MM.1S (cell line): Measurements from ENCODE around the gene TSPAN5.
"Not testable (repeated sequence)": the region's sequence is repeated elsewhere in the genome, so short reads cannot be mapped to it uniquely, and the experiment has no call there.

Source experiments
- DNase-seq: peaks from one replicate; pipeline ENCODE4 v3.0.0-alpha.2; 2015
- H2AFZ ChIP-seq: fragments of 300-600 bp; sonication (generic); 2 replicates; pipeline ENCODE4 v1.6.0; 2016; ENCODE audit warnings: antibody characterized with exemption, low read length
- H3F3A ChIP-seq: fragments of 300-600 bp; sonication (generic); 2 replicates; pipeline ENCODE4 v1.6.1; 2016; ENCODE audit warnings: mild to moderate bottlenecking, antibody characterized with exemption, low read length, moderate library complexity, mixed read lengths; ENCODE audit not compliant: insufficient read depth
- H3K27ac ChIP-seq: fragments of 300-600 bp; sonication (generic); 2 replicates; pipeline ENCODE4 v1.5.1; 2016; ENCODE audit warnings: mild to moderate bottlenecking, low read length
- H3K27me3 ChIP-seq: fragments of 300-600 bp; sonication (generic); replicated peaks from 2 replicates; pipeline ENCODE4 v1.6.0; 2016; ENCODE audit warnings: low read length; ENCODE audit not compliant: insufficient read depth
- H3K36me3 ChIP-seq: fragments of 300-600 bp; sonication (generic); replicated peaks from 2 replicates; pipeline ENCODE4 v1.6.1; 2016; ENCODE audit warnings: mild to moderate bottlenecking, low read length, mixed read lengths; ENCODE audit not compliant: insufficient read depth
- H3K4me1 ChIP-seq: fragments of 300-600 bp; sonication (generic); 2 replicates; pipeline ENCODE4 v1.6.1; 2016; ENCODE audit warnings: low read length, mixed read lengths
- H3K4me2 ChIP-seq: fragments of 300-600 bp; sonication (generic); 2 replicates; pipeline ENCODE4 v1.6.0; 2016; ENCODE audit warnings: low read depth, low read length
- H3K4me3 ChIP-seq: fragments of 300-600 bp; sonication (generic); 2 replicates; pipeline ENCODE4 v1.5.1; 2016; ENCODE audit warnings: low read length, mixed read lengths
- H3K79me2 ChIP-seq: fragments of 300-600 bp; sonication (generic); 2 replicates; pipeline ENCODE4 v1.6.1; 2016; ENCODE audit warnings: mixed run types, low read length, mixed read lengths
- H3K9ac ChIP-seq: fragments of 300-600 bp; sonication (generic); 2 replicates; pipeline ENCODE4 v1.6.1; 2016; ENCODE audit warnings: low read length, mixed read lengths
- H3K9me2 ChIP-seq: fragments of 300-600 bp; sonication (generic); replicated peaks from 2 replicates; pipeline ENCODE4 v1.6.1; 2016; ENCODE audit warnings: mild to moderate bottlenecking, low read length, mixed read lengths; ENCODE audit not compliant: insufficient read depth
- H3K9me3 ChIP-seq: fragments of 300-600 bp; sonication (generic); replicated peaks from 2 replicates; pipeline ENCODE4 v1.6.1; 2016; ENCODE audit warnings: mild to moderate bottlenecking, low read length, mixed read lengths; ENCODE audit not compliant: insufficient read depth
- H4K20me1 ChIP-seq: fragments of 300-600 bp; sonication (generic); 2 replicates; pipeline ENCODE4 v1.6.1; 2016; ENCODE audit warnings: mild to moderate bottlenecking, low read length, moderate library complexity, mixed read lengths; ENCODE audit not compliant: insufficient read depth
- CTCF ChIP-seq: fragments of 300-600 bp; sonication (generic); IDR thresholded peaks from 2 replicates; pipeline ENCODE4 v1.5.1; 2016; ENCODE audit warnings: antibody characterized with exemption, low read length, mixed read lengths
- EZH2 ChIP-seq: fragments of 300-600 bp; sonication (generic); optimal IDR thresholded peaks from 2 replicates; pipeline ENCODE3; 2017; ENCODE audit warnings: low read depth, mild to moderate bottlenecking, antibody characterized with exemption, low read length, mixed read lengths
- EZH2phosphoT487 ChIP-seq: fragments of 300-600 bp; sonication (generic); IDR thresholded peaks from 2 replicates; pipeline ENCODE4 v1.6.1; 2018; ENCODE audit warnings: antibody characterized with exemption, low read length

The TSPAN5 gene

GRCh38 chr4:98480535-98480934 lies 177.9 kb downstream of the TSPAN5 start:
- Histone ChIP-seq H3F3A (no peaks in the 10 kb centered on the region), H3K4me1 (no peaks in the 10 kb centered on the region), H2AFZ (no peak overlapping the region), H3K9ac (no peak overlapping the region), H3K4me2 (no peak overlapping the region), H4K20me1 (no peaks in the 10 kb centered on the region), H3K9me3 (no peaks in the 10 kb centered on the region), H3K27ac (no peak overlapping the region), H3K79me2 (no peaks in the 10 kb centered on the region), H3K36me3 (no peaks in the 10 kb centered on the region), H3K9me2 (no peaks in the 10 kb centered on the region), H3K27me3 (no peaks in the 10 kb centered on the region), H3K4me3 (no peak overlapping the region)
- TF ChIP-seq CTCF (no peak), EZH2phosphoT487 (no peak), EZH2 (no peak)
- DNase-seq, result no peak

GRCh38 chr4:98479590-98479989 lies 178.8 kb downstream of the TSPAN5 start:
- H3K9me2 ChIP-seq, H3F3A ChIP-seq, H3K4me2 ChIP-seq: not testable (repeated sequence)

GRCh38 chr4:98476891-98477290 lies 181.5 kb downstream of the TSPAN5 start:
- DNase-seq, result no peak
- no peak overlapping the region for H2AFZ ChIP-seq
- no peaks in the 10 kb centered on the region for H3K9me3 ChIP-seq
- no peaks in the 10 kb centered on the region for H3K36me3 ChIP-seq
- H3K27me3 ChIP-seq, result no peaks in the 10 kb centered on the region
- H3K27ac ChIP-seq, result no peak overlapping the region
- H3F3A ChIP-seq, result no peaks in the 10 kb centered on the region
- H3K9me2 ChIP-seq, result no peaks in the 10 kb centered on the region
- H3K9ac ChIP-seq, result no peak overlapping the region
- H3K79me2 ChIP-seq, result no peaks in the 10 kb centered on the region
- no peak overlapping the region for H3K4me3 ChIP-seq
- TF ChIP-seq EZH2 (no peak), CTCF (no peak), EZH2phosphoT487 (no peak)
- no peak overlapping the region for H3K4me2 ChIP-seq
- no peaks in the 10 kb centered on the region for H4K20me1 ChIP-seq
- no peaks in the 10 kb centered on the region for H3K4me1 ChIP-seq

More at GRCh38 chr4:98479590-98479989, 178.8 kb downstream of the TSPAN5 start:
- not testable (repeated sequence) for H3K79me2 ChIP-seq, H3K27me3 ChIP-seq, H3K4me1 ChIP-seq, H4K20me1 ChIP-seq, H3K27ac ChIP-seq, H3K4me3 ChIP-seq, H2AFZ ChIP-seq, DNase-seq, H3K9me3 ChIP-seq, H3K36me3 ChIP-seq, H3K9ac ChIP-seq

- TF ChIP-seq EZH2phosphoT487 (no peak), CTCF (no peak), EZH2 (no peak)
- no peaks in the 10 kb centered on the region for H3K36me3 ChIP-seq
- H3K9me3 ChIP-seq, result no peaks in the 10 kb centered on the region
- H2AFZ ChIP-seq, result no peak overlapping the region
- no peaks in the 10 kb centered on the region for H3K4me1 ChIP-seq
- H3K9me2 ChIP-seq, result no peaks in the 10 kb centered on the region
- no peaks in the 10 kb centered on the region for H3K79me2 ChIP-seq
- no peaks in the 10 kb centered on the region for H3K27me3 ChIP-seq
- H3K27ac ChIP-seq, result no peak overlapping the region
- no peak overlapping the region for H3K4me2 ChIP-seq
- no peaks in the 10 kb centered on the region for H4K20me1 ChIP-seq
- H3K9ac ChIP-seq, result no peak overlapping the region
- no peak overlapping the region for H3K4me3 ChIP-seq
- H3F3A ChIP-seq, result no peaks in the 10 kb centered on the region
- DNase-seq, result no peak
Observed at GRCh38 chr4:98474408-98474844, 184.0 kb downstream of the TSPAN5 start.
